ENCODE measurements around the gene NPHP4. TPM values are rescaled to one million over a fixed set of nuclear protein-coding genes. Genes with fewer than 3 reads are reported as not detected.

NPHP4 gene
- total RNA-seq, 1 experiment from 2014 or later: 20.0 TPM

DNA sequence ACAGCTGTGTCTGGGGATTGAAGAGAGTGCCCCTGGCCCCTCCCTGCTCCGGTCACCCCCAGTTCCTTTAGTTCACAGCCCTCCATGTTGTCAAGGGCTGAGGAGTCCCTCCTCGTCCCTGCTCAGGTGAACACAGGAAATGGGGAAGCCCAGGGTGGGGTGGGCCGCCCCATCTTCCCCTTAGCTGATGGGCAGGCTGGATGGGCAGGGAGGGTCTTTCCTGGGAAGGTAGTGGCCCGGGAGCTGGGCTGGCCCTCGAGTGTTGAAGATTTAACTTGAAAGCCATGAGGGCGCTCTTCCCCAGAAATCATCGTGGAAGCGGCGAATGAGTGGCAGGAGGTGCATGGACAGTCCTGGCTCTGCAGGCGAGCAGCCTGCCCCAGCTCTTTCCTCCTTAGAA lies 18.3 kb upstream of the NPHP4 start:
- no TSS peak for BruUV-seq (replicated peaks)
- no peak for DNase-seq (ENCODE audit: low read depth, low spot score)
- RAD21 ChIA-PET (ENCODE audit: low non-redundant PET in 1 of 2, low total read pairs in 2 of 2, uncharacterized antibody in 2 of 2, unreplicated experiment in 2 of 2): interaction anchor here in 1 of 2 experiments (0.6 kb wide), 1 partner anchor 103 kb away, joined by 3 read pairs; no protein-coding TSS in a partner anchor
- H3K4me1 ChIP-seq (ENCODE audit: control insufficient read depth in 1 of 2, insufficient read depth in 2 of 2, low read length in 2 of 2): peaks cover 0 to 3% of the 10 kb centered on the region in 2 experiments; a peak in 1 of 4 replicates
- POLR2A ChIA-PET: no interaction called here
- no peaks in the 10 kb centered on the region for H3K36me3 ChIP-seq (ENCODE audit: control insufficient read depth in 1 of 2, insufficient read depth in 2 of 2, low read length in 2 of 2)
- intact Hi-C loops (cut with micrococcal nuclease): no loop called here
- H4K20me1 ChIP-seq (ENCODE audit: insufficient read depth): no peaks in the 10 kb centered on the region
- H3K4me3 ChIP-seq (replicated peaks in 1 of 2; ENCODE audit: low read depth in 1 of 2, low read length in 2 of 2): no peak overlapping the region
- no peak overlapping the region for H3K9ac ChIP-seq (ENCODE audit: low read length)
- H3K79me2 ChIP-seq (ENCODE audit: insufficient read depth, low read length): no peaks in the 10 kb centered on the region
- H3K9me2 ChIP-seq (ENCODE audit: insufficient read depth): no peaks in the 10 kb centered on the region
- no peak overlapping the region for H3K4me2 ChIP-seq (ENCODE audit: low read length)
- H3K27ac ChIP-seq (ENCODE audit: low read depth, low read length): no peak overlapping the region
- H2AFZ ChIP-seq (ENCODE audit: low read depth, low read length, poor library complexity, severe bottlenecking): no peak overlapping the region
- H3K9me3 ChIP-seq (ENCODE audit: control insufficient read depth in 1 of 2, insufficient read depth in 1 of 2, low read depth in 1 of 2, low read length in 2 of 2): no peaks in the 10 kb centered on the region
- no peak for ATAC-seq
- no peaks in the 10 kb centered on the region for H3K27me3 ChIP-seq (ENCODE audit: insufficient read depth, low read length)
- TF ChIP-seq, protein P1, sequence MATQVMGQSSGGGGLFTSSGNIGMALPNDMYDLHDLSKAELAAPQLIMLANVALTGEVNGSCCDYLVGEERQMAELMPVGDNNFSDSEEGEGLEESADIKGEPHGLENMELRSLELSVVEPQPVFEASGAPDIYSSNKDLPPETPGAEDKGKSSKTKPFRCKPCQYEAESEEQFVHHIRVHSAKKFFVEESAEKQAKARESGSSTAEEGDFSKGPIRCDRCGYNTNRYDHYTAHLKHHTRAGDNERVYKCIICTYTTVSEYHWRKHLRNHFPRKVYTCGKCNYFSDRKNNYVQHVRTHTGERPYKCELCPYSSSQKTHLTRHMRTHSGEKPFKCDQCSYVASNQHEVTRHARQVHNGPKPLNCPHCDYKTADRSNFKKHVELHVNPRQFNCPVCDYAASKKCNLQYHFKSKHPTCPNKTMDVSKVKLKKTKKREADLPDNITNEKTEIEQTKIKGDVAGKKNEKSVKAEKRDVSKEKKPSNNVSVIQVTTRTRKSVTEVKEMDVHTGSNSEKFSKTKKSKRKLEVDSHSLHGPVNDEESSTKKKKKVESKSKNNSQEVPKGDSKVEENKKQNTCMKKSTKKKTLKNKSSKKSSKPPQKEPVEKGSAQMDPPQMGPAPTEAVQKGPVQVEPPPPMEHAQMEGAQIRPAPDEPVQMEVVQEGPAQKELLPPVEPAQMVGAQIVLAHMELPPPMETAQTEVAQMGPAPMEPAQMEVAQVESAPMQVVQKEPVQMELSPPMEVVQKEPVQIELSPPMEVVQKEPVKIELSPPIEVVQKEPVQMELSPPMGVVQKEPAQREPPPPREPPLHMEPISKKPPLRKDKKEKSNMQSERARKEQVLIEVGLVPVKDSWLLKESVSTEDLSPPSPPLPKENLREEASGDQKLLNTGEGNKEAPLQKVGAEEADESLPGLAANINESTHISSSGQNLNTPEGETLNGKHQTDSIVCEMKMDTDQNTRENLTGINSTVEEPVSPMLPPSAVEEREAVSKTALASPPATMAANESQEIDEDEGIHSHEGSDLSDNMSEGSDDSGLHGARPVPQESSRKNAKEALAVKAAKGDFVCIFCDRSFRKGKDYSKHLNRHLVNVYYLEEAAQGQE (IDR thresholded peaks at IDR 0.05; ENCODE audit: low read depth): no peak
- TF ChIP-seq SP1 (IDR thresholded peaks at IDR 0.05; ENCODE audit: low read depth) (no peak), FOSL1 (IDR thresholded peaks at IDR 0.05; ENCODE audit: low read depth) (no peak), SIN3A (IDR thresholded peaks at IDR 0.05; ENCODE audit: low read depth) (no peak), CBX3 (IDR thresholded peaks at IDR 0.05; ENCODE audit: low read depth) (no peak)
- TF ChIP-seq, protein P2, sequence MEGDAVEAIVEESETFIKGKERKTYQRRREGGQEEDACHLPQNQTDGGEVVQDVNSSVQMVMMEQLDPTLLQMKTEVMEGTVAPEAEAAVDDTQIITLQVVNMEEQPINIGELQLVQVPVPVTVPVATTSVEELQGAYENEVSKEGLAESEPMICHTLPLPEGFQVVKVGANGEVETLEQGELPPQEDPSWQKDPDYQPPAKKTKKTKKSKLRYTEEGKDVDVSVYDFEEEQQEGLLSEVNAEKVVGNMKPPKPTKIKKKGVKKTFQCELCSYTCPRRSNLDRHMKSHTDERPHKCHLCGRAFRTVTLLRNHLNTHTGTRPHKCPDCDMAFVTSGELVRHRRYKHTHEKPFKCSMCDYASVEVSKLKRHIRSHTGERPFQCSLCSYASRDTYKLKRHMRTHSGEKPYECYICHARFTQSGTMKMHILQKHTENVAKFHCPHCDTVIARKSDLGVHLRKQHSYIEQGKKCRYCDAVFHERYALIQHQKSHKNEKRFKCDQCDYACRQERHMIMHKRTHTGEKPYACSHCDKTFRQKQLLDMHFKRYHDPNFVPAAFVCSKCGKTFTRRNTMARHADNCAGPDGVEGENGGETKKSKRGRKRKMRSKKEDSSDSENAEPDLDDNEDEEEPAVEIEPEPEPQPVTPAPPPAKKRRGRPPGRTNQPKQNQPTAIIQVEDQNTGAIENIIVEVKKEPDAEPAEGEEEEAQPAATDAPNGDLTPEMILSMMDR (IDR thresholded peaks at IDR 0.05 in 2 of 3, conservative IDR thresholded peaks at IDR 0.05 in 1 of 3; ENCODE audit: borderline replicate concordance in 1 of 3, insufficient read depth in 1 of 3, low read depth in 2 of 3, low read length in 2 of 3): no peak
- CTCF ChIA-PET: no interaction called here
